Lung (tissue), 12 donors: ENCODE measurements around the gene MRNIP. TPM values are rescaled to one million over a fixed set of nuclear protein-coding genes. Genes with fewer than 3 reads are reported as not detected.
A peak's percentile ranks its signal among the peaks of the same experiment; 100 is the strongest.

Source experiments
- ATAC-seq: fragments of 200-7000 bp; cut with Tn5 transposase; one replicate; pipeline ENCODE4 v1.9.1; 2020; ENCODE audit warnings: moderate number of reproducible peaks; ENCODE audit not compliant: insufficient read depth, low FRiP score
- DNase-seq, 3 donors: peaks; one replicate each; pipeline ENCODE4 v3.0.0-alpha.2; 2013 to 2017
- H3K27ac ChIP-seq, 2 donors: one replicate each; pipeline ENCODE4 v1.5.1; 2013; ENCODE audit warnings: mild to moderate bottlenecking in 2 of 2, moderate library complexity in 2 of 2, control low read depth in 1 of 2, inconsistent platforms in 1 of 2, low read depth in 1 of 2, low read length in 1 of 2
- H3K27me3 ChIP-seq, 3 donors: one replicate each; pipeline ENCODE4 v1.5.1; 2013; ENCODE audit warnings: low read length in 2 of 3; ENCODE audit not compliant: control insufficient read depth in 3 of 3, insufficient read depth in 3 of 3
- H3K36me3 ChIP-seq, 4 donors: one replicate each; pipeline ENCODE4 v1.5.1; 2013; ENCODE audit warnings: low read length in 4 of 4, mild to moderate bottlenecking in 1 of 4, moderate library complexity in 1 of 4; ENCODE audit not compliant: control insufficient read depth in 4 of 4, insufficient read depth in 4 of 4
- H3K4me1 ChIP-seq, 5 donors: one replicate each; pipeline ENCODE4 v1.5.1; 2013; ENCODE audit warnings: low read length in 5 of 5, mild to moderate bottlenecking in 2 of 5, moderate library complexity in 1 of 5; ENCODE audit not compliant: control insufficient read depth in 5 of 5, insufficient read depth in 5 of 5
- H3K4me3 ChIP-seq: one replicate; pipeline ENCODE4 v1.5.1; 2013; ENCODE audit warnings: mild to moderate bottlenecking, control low read depth, moderate library complexity
- H3K9ac ChIP-seq, 2 donors: one replicate each; pipeline ENCODE4 v1.5.1; 2013; ENCODE audit warnings: low read length in 2 of 2, control low read depth in 1 of 2; ENCODE audit not compliant: insufficient read depth in 1 of 2
- H3K9me3 ChIP-seq, 4 donors: one replicate each; pipeline ENCODE4 v1.5.1; 2013; ENCODE audit warnings: low read length in 3 of 4, mild to moderate bottlenecking in 1 of 4, moderate library complexity in 1 of 4; ENCODE audit not compliant: control insufficient read depth in 4 of 4, insufficient read depth in 3 of 4
- CTCF ChIP-seq: IDR thresholded peaks from 2 replicates; pipeline ENCODE4 v1.5.1; 2012; ENCODE audit warnings: mild to moderate bottlenecking; ENCODE audit errors: control extremely low read depth, extremely low read depth
- WGBS, 2 donors: extraction: QIAGEN DNeasy Blood & Tissue Kit; methylation state at CpG; one replicate each; pipeline ENCODE4 v1.1.7; 2013; 5-methylcytosine and 5-hydroxymethylcytosine counted together
- polyA plus RNA-seq, 2 donors: library from polyadenylated mRNA; stranded (reverse); fragments of 200-250 nt; gene quantifications; one replicate each; pipeline ENCODE4 v1.2.1, GENCODE V29; 2013
- total RNA-seq, 2 donors: library from RNA; depleted of rRNA in 1 of 2; stranded (reverse); fragments of >200 nt in 1 of 2; gene quantifications; one replicate each; pipeline ENCODE4 v1.2.1, GENCODE V29; 2014 to 2021
- donor health status: control.
- donor health status: control.
- donor health status: Bipolar disorder and iron deficiency.
- donor health status: healthy.
- donor health status: DM: yes; HTN: yes; CAD: no.

Gene MRNIP
- total and polyA plus RNA-seq, 4 donors, result 15.4 to 51.0 (median 35.4) TPM

DNA sequence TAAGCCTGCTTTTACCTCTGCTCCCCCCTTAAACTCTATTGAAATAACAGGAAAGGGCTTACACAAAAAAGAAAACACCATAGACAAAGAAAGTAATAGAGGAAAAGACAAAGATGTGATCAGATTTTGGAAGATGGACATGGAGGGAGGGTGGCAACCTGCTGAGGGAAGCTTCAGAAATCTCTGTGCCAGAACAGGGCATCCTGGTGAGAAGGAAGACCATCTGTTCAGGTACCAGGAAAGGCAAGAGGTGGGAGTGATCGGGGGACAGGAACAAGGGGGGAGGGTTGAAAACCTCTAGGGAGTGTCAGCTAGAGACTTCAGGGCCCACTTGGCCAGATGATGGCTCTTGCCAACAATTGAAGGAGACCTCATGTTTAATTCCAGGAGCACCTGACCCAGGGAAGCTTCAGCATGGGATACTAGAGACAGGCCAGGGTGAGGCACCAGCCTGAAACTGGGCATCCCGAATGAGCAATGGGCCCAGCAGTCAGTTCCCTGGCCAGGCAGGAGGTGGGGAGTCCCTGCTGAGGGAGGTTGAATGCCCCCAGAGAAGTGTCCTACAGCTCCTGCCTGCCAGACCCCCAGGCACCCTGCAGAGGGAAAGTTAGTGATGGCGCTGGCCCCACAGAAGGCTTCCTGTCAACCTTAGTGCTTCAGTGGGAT lies 29.7 kb downstream of the MRNIP start:
- ATAC-seq (no peak), DNase-seq (no peak)
- TF ChIP-seq CTCF, result no peak
- no peak overlapping the region for H3K4me3 ChIP-seq
- 95 to 97% methylated on average over 3 of the region's 3 CpGs for WGBS, 2 donors
- no peak overlapping the region for H3K9ac ChIP-seq
- H3K9me3 ChIP-seq, result no peaks in the 10 kb centered on the region
- no peak overlapping the region for H3K27ac ChIP-seq
- peaks cover 0 to 7% (median 0%) of the 10 kb centered on the region in 5 donors for H3K4me1 ChIP-seq
- peaks cover 41 to 70% (median 62%) of the 10 kb centered on the region in 4 donors for H3K36me3 ChIP-seq
- H3K27me3 ChIP-seq, result no peaks in the 10 kb centered on the region

DNA sequence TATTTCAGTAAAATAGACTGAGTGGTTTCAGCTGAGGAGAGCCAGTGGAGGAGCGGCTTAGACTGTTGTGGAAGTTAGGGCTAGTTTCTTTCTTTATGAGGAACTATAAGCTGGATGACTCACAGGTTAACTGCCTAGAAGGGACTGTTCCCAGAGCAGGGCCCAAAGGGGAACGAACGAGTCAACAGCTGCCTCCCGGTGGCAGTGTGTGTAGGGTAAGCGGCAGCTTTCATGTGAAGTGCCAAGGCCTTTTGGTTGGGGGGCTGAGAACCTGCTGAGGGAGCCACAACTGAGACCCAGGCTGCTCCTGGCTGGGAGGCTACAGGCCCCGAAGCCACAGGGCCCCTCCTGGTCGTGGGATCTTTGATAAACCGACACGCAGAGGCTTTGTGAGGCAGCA lies 30.9 kb downstream of the MRNIP start:
- ATAC-seq (peak; percentile 40), DNase-seq (no peak)
- no peaks in the 10 kb centered on the region for H3K27me3 ChIP-seq
- no peak overlapping the region for H3K4me3 ChIP-seq
- TF ChIP-seq CTCF, result no peak
- H3K9ac ChIP-seq, result no peak overlapping the region
- H3K27ac ChIP-seq, result peak overlapping the region in 1 of 2 donors; percentile 2
- 50 to 67% methylated on average over 9 of the region's 9 CpGs for WGBS, 2 donors
- H3K9me3 ChIP-seq, result no peaks in the 10 kb centered on the region
- H3K36me3 ChIP-seq, result peaks cover 33 to 70% (median 52%) of the 10 kb centered on the region in 4 donors
- H3K4me1 ChIP-seq, result peaks cover 0 to 15% (median 0%) of the 10 kb centered on the region in 5 donors

- Histone ChIP-seq H3K36me3 (peaks cover 21 to 60% (median 40%) of the 10 kb centered on the region in 4 donors), H3K4me3 (no peak overlapping the region), H3K4me1 (peaks cover 0 to 20% (median 8%) of the 10 kb centered on the region in 5 donors), H3K9ac (no peak overlapping the region), H3K27me3 (no peaks in the 10 kb centered on the region), H3K9me3 (no peaks in the 10 kb centered on the region), H3K27ac (no peak overlapping the region)
- 87 to 90% methylated on average over 13 of the region's 13 CpGs for WGBS, 2 donors
- no peak for DNase-seq
- no peak for ATAC-seq
- TF ChIP-seq CTCF, result no peak
Observed at GRCh38 chr5:179825655-179826182, 32.9 kb downstream of the MRNIP start.

- H3K27ac ChIP-seq, result no peak overlapping the region
- H3K9me3 ChIP-seq, result no peaks in the 10 kb centered on the region
- H3K27me3 ChIP-seq, result no peaks in the 10 kb centered on the region
- H3K36me3 ChIP-seq, result peaks cover 20 to 53% (median 34%) of the 10 kb centered on the region in 4 donors
- no peak for TF ChIP-seq CTCF
- no peak overlapping the region for H3K4me3 ChIP-seq
- H3K4me1 ChIP-seq, result peaks cover 5 to 27% (median 11%) of the 10 kb centered on the region in 5 donors
- WGBS, 2 donors, result 89 to 93% methylated on average over 3 of the region's 3 CpGs
- DNase-seq, result no peak
- ATAC-seq, result no peak
- no peak overlapping the region for H3K9ac ChIP-seq
Observed at GRCh38 chr5:179824745-179825112, 33.9 kb downstream of the MRNIP start.
